Activated gamma-delta T cell treated with anti-CD3 and anti-CD28 coated beads, Interleukin-2, amount 50 U/mL, for 16 hours (primary cell): ENCODE data around the gene DNAJC16.
"Not testable (repeated sequence)": the region's sequence is repeated elsewhere in the genome, so short reads cannot be mapped to it uniquely, and the experiment has no call there.

Experiments used
- DNase-seq: peaks from one replicate; pipeline ENCODE4 v3.0.0-alpha.2; 2020; ENCODE audit warnings: low read depth

The DNAJC16 gene

DNA sequence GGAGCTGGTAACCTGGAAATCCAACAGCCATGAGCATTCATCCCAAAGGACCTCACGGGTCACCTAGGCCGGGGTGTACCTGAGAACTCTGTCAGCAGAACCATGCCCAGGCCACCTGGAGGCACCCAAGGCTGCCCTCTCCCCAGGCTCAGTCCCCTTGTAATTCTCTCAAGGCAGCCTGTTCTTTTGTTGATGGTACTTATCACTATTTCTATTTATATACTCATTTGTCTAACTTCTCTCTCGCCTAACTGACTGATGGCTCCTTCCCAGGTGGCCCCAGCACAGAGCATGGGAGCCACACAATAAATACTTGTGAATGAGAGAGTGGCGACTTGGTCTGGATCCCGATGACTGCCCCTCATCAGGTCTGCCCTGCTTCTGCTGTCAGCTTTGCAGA, 19.4 kb upstream of the DNAJC16 start:
- DNase-seq = no peak

DNA sequence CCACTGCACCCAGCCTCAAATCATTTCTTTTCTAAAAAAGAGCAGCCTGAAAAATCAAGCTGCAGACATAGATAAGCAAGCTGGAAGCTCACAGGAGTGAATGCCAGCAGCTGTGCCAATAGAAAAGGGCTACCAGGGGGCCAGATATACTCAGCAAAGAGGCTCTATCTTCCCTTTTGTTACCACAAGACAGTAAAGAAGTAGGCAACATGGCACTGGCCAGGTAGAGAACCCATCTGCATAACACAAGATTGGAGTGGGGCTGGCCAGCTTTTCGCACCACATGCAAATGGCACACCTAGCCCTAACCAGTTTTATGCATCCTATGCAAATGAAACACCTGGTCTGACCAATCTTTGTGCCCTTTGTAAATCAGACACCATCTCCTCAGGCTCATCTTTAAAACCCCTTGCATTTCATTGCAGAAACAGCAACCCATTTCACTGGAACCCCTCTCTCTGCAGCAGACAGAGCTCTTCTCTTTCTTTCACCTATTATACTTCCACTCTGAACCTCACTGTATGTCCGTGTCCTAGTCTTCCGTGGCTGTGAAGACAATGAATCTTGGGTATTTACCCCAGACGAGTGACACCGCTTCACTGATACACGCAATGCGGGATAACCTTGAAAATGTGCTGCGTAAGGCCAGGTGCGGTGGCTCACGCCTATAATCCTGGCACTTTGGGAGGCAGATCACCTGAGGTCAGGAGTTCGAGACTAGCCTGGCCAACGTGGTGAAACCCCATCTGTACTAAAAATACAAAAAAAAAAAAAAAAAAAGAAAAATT, 17.8 kb upstream of the DNAJC16 start:
- no peak for DNase-seq

GRCh38 chr1:15509586-15509985, 17.1 kb upstream of the DNAJC16 start:
- no peak for DNase-seq

DNA sequence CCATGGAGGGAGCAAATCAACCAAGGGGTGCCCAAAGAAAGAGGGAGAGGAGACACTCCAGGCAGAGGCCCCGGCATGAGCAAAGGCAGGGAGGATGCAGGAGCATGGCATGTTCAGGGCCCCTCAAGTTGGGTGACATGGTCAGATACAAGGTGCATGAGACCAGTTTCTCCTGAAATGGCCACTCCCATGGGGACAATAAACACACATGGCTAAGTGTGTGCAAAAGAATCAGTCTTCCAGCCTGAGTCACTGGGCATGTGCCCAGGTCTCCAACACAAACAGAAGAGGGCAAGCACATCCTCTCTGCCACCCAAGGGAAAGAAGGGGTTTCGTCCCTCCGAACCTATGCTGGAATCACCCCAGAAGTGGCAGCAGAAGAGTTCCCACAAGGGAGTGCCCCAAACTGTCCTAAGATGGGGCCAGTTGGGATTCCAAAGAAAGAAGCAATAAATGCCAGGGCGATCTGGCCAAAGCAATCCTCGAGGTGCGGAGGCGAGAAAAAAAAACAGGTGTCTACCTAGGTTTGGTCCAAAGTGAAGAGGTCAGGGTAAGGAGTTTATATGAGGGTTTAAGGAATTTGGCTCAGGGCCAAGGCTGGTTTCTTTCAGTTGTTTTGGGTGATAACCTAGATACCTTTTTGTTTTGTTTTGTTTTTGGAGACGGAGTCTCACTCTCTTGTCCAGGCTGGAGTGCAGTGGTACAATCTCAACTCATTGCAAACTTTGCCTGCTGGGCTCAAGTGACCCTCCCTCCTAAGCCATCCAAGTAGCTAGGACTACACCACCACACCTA, 15.8 kb upstream of the DNAJC16 start:
- no peak for DNase-seq

DNA sequence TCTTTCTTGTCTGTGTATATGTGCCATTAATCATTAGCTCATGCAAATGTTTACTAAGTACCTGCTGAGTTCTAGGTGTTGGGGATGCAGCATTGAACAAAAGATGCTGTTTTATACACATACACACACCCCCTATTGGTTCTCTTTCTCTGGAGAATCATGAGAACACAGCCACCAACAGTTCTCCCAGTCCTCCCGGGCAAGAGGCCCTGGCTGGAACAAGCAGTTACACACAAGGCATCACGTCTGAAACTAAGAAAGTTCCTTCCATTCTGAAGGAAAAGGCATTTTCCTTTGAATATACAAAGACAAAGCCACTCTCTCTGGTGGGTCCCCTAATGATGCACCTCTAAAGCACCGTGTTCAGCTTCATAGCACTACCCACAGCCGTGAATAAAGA, 13.5 kb upstream of the DNAJC16 start:
- DNase-seq = no peak

GRCh38 chr1:15513919-15514318, 12.7 kb upstream of the DNAJC16 start:
- no peak for DNase-seq

GRCh38 chr1:15514557-15514956, 12.1 kb upstream of the DNAJC16 start:
- not testable (repeated sequence) for DNase-seq

- no peak for DNase-seq
Observed at GRCh38 chr1:15515022-15515663, 11.5 kb upstream of the DNAJC16 start.

- no peak for DNase-seq
Observed at GRCh38 chr1:15519625-15520024, 7.0 kb upstream of the DNAJC16 start.

DNA sequence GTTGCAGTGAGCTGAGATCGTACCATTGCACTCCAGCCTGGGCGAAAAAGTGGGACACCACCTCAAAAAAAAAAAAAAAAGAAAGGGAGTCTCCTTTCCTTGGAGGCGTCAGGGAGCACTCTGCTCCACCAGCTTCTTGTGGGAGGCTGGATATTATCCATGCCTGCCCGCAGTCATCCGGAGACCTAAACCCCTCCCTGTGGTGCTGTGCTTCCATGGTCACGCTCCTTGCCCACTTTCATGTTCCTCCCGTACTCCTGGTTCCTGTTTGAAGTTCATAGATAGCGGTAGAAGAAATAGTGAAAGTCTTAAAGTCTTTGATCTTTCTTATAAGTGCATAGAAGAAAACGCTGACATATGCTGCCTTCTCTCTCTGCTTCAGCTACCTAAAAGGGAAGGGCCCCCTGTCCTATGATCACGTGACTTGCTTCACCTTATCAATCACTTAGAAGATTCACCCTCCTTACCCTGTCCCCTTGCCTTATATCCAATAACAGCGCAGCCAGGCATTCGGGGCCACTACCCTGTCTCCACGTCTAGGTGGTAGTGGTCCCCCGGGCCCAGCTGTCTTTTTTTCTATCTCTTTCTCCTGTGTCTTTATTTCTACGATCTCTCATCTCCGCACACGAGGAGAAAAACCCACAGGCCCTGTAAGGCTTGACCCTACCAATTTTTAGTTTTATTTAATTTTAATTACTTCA, 5.3 kb upstream of the DNAJC16 start:
- not testable (repeated sequence) for DNase-seq

- no peak for DNase-seq
Observed at GRCh38 chr1:15522551-15522950, 4.1 kb upstream of the DNAJC16 start.

DNA sequence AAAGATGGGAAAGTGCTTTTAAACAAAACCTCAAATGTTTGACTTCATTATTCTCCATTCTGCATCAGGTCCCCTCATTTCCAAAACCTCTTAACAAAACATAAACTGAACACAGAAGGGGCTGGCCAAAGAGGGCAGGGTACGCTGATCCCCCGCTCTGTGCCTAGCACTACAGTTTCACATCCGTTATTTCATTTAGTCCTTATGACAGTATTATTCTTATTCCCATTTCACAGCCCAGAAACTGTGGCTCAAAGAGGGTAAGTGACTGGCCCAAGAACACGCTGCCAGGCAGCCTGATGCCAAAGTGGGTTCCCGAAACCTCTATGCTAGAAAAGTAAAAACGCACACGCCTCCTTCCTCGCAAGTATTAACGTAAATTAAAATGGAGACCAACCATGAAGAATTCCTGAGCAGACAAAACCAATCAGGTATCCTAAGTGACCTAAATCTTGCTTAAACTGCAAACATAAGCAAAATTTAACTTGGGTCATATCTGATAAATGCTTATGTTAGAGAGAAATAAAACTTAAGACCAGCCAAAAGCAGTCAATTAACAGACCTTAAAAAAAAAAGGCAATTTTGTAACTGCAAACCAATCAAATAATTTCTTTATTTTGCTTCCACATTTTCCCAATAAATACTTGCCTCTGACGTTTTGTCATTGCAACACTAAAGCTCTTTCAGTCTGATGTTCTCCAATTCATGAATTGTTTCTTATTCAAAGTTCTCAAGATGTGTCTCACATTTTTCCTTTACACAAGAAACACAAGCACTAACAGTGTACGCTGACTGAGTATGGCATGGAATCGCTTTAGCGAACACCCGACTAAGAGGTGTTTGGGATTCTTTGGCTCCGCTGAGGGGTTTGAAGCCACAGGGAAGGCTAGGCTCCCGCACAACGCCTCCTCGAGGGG, 3.3 kb upstream of the DNAJC16 start:
- no peak for DNase-seq

- DNase-seq = no peak
Observed at GRCh38 chr1:15524021-15524282, 2.7 kb upstream of the DNAJC16 start, which contains the start of gene CASP9. Gene CASP9, minus strand, starts transcription at chr1:15524215. Its CDS starts 15 bp downstream, at chr1:15524200.

DNA sequence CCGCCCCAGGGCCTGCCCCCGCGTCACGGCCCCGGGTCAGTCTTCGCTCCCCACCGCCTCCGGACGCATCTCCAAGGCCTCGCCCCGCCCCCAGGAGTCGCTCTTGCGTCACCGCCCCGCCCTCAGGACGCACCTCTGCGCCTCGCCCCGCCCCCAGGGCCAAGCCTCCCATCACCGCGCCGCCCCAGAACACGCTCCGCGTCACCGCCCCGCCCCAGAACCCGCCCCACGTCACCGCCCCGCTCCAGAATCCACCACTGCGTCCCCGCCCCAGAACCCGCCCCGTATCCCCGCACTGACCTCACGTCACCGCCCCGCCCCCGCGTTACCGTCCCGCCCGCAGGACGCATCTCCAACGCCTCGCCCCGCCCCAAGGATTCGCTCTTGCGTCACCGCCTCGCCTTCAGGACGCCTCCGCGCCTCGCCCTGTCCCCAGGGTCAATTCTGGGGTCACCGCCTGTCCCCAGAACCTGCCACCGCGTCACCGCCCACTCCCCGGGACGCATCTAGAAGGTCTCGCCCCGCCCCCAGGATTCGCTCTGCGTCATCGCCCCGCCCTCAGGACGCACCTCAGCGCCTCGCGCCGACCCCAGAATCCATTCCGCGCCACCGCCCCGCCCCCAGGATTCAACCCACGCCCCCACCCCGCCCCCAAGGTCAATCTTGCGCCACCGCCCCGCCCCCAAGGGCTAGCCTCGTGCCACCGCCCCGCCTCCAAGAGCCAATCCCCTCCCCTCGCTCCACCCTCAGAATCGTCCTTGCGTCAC, 2.2 kb upstream of the DNAJC16 start:
- peak; percentile 99 for DNase-seq

DNA sequence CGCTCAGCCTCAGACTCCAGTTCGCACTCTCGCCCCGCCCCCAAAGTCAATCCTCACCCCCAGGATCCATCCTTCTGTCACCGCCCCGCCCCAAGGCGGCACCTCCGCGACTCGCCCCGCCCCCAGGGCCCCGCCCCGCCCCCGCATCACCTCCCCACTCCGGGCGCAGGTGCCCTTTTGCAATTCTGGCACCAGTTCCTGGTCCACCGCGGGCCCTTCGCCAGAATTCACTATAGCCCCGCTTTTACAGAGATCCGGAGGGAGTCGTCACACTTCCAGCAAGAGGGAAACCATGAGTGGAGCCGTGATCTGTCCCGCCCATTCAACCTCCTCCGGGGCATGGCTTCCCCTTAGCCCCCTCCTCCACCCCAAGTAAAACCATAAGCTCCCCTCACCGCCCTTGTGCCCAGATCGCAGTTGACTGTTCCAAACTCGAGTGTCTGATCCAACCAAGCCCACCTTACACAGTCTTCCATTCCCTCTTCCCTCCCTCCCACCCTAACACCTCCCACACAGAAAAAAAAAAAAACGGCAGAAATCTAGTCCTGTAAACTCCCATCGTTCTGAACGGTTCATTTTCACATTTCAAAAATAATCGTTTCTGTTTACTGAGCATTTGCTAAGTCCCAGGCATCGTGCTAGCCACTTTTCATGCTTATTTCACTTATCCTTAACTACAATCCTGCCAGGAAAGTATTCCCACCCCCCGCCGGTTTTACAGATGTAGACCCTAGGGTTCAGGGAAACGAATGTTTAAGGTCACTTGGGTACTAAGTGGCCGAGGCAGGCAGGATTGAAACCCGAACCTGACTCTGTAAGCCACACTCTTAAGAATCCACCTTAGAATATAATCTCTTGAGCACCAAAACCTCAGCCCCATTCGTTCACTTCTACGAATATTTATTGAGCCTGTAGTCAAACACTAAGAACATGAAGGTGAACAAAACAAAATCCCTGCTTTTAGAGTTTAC, 1.3 kb upstream of the DNAJC16 start:
- DNase-seq = no peak

DNA sequence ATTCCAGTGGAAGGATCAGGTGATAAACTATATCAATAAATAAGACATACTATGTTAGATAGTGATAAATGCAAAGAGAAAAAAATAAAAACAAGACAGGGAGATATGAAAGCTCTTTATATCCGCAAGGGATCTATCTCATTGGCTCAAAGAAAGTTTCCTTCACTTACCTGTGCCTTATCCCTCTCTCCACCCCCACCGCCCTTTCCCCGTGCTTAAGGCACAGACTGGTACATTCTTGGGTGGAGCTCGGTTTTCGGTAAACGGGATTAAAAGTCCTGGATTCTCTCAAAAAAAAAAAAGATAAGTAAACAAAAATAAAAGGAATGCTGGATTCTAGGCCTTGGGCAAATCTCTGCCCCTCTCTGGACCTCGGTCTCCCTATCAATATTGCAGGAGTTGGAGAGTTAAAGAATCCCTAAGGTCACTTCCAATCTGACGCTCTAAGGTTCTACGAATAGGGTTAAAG, 593 bp upstream of the DNAJC16 start:
- no peak for DNase-seq

DNA sequence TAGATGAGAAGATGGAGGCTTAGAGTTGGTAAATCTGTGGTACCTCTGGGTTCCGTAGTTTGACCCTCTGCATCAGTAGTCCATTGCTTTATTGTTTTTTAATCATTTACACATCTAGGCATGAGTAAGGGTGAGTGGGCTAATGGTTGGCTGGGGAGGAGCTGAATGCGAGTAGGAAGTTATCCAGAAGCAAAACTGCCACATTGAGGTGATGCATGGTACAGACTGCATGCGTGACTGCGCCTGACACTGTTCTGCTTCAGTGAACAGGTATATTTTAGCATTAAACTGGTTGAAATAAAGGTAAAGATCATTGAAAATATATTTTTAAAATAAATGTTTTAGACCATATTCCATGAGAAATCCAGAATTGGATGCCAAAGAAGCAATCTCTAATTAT, 4.4 kb downstream of the DNAJC16 start:
- DNase-seq = no peak

DNA sequence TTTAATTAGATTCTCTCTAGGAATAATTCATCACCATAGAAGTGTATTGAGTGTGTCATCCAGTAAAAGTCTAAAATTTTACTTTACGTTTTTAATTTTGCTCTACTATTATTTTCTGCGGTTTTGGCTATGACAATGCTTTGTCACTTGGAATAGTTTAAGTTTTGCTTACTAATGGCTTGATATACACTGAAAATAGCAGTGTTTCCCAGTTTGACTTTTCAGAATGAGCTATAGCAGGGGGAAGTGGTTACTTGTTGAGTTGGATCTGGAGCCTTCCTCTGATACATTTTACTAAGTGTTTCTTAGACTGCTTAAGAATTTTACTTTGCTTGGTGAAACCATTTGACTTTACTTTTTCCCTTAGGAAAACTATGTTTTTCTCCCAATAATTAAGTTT, 5.0 kb downstream of the DNAJC16 start:
- no peak for DNase-seq

DNA sequence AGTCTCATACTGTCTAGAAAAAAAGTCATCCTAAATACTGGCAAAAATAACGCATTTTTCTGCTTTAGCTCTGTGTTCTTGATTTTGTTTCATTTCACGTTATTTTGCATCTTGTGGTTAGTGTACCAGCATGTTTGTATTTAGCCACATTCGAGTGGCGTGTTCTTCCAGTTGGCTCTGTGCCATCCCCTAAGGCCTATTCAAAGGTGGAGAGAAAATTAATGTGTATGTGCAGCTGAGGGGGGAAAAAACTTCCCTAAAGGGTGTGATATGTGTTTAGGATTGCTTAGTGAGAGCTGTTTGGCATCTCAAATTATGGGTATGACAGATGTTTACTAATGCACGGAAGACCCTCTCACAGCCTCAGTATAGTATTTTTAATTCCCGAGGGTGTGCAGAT, 12.1 kb downstream of the DNAJC16 start:
- no peak for DNase-seq
